Peyer's patch (tissue), 4 donors: ENCODE results near the gene EIF3D.

Source experiments
- CTCF ChIP-seq, 6 experiments: fragments of 450-650 bp in 4 of 6; fragments of 200-600 bp in 2 of 6; sonication (generic) in 1 of 6; IDR thresholded peaks; one replicate each; pipeline ENCODE4 v1.5.1; 2017 to 2019; ENCODE audit warnings: antibody characterized with exemption in 6 of 6, mild to moderate bottlenecking in 3 of 6, moderate library complexity in 1 of 6
- POLR2A ChIP-seq, 2 donors: fragments of 450-650 bp; IDR thresholded peaks; one replicate each; pipeline ENCODE4 v1.5.1; 2017; ENCODE audit warnings: antibody characterized with exemption in 2 of 2, mild to moderate bottlenecking in 2 of 2, moderate library complexity in 2 of 2

- TF ChIP-seq CTCF (IDR thresholded peaks at IDR 0.05) (no peak), POLR2A (IDR thresholded peaks at IDR 0.05) (no peak)
Observed at GRCh38 chr22:36464715-36465231, 64.2 kb downstream of the EIF3D start.
